HEK293T (cell line): ENCODE measurements around the gene KRTAP1-1.

Experiments
- ARNT ChIP-seq: fragments of 450-650 bp; IDR thresholded peaks from 2 replicates; pipeline ENCODE4 v1.6.1; 2017; ENCODE audit warnings: mild to moderate bottlenecking
- BHLHE40 ChIP-seq: fragments of 450-650 bp; IDR thresholded peaks from 2 replicates; pipeline ENCODE4 v1.6.1; 2016; ENCODE audit warnings: mild to moderate bottlenecking, moderate library complexity, borderline replicate concordance
- CTBP1 ChIP-seq: fragments of 450-650 bp; IDR thresholded peaks from 2 replicates; pipeline ENCODE4 v1.6.1; 2016; ENCODE audit warnings: borderline replicate concordance
- ELF4 ChIP-seq: fragments of 450-650 bp; IDR thresholded peaks from 2 replicates; pipeline ENCODE4 v1.6.1; 2017; ENCODE audit warnings: antibody characterized with exemption
- FOXA1 ChIP-seq: fragments of 450-650 bp; IDR thresholded peaks from 2 replicates; pipeline ENCODE4 v1.6.1; 2016; ENCODE audit warnings: mild to moderate bottlenecking
- FOXK2 ChIP-seq: fragments of 450-650 bp; IDR thresholded peaks from 2 replicates; pipeline ENCODE4 v1.6.1; 2016; ENCODE audit warnings: mild to moderate bottlenecking
- FOXM1 ChIP-seq: fragments of 450-650 bp; IDR thresholded peaks from 2 replicates; pipeline ENCODE4 v1.6.1; 2017; ENCODE audit warnings: mild to moderate bottlenecking, borderline replicate concordance
- HDGF ChIP-seq: fragments of 450-650 bp; IDR thresholded peaks from 2 replicates; pipeline ENCODE4 v1.6.1; 2017; ENCODE audit warnings: antibody characterized with exemption, borderline replicate concordance
- L3MBTL2 ChIP-seq: fragments of 450-650 bp; conservative IDR thresholded peaks from 2 replicates; pipeline ENCODE4 v1.6.1; 2016; ENCODE audit warnings: mild to moderate bottlenecking
- NFRKB ChIP-seq: fragments of 450-650 bp; IDR thresholded peaks from 2 replicates; pipeline ENCODE4 v1.6.1; 2016; ENCODE audit warnings: mild to moderate bottlenecking, moderate library complexity
- PKNOX1 ChIP-seq: fragments of 450-650 bp; IDR thresholded peaks from 2 replicates; pipeline ENCODE4 v1.6.1; 2016
- SP1 ChIP-seq: fragments of 450-650 bp; IDR thresholded peaks from 2 replicates; pipeline ENCODE4 v1.6.1; 2017
- TARDBP ChIP-seq: fragments of 450-650 bp; IDR thresholded peaks from 2 replicates; pipeline ENCODE4 v1.6.1; 2016
- ZNF384 ChIP-seq: fragments of 450-650 bp; IDR thresholded peaks from 2 replicates; pipeline ENCODE4 v1.6.1; 2016

- TF ChIP-seq BHLHE40 = no peak
- no peak for TF ChIP-seq TARDBP
- no peak for TF ChIP-seq FOXK2
- no peak for TF ChIP-seq L3MBTL2
- no peak for TF ChIP-seq FOXM1
- no peak for TF ChIP-seq PKNOX1
- TF ChIP-seq ARNT = no peak
- TF ChIP-seq HDGF = no peak
- TF ChIP-seq FOXA1 = no peak
- no peak for TF ChIP-seq ZNF384
- TF ChIP-seq SP1 = no peak
- TF ChIP-seq NFRKB = no peak
- TF ChIP-seq ELF4 = no peak
- TF ChIP-seq CTBP1 = no peak
These were observed 37.3 kb downstream of the KRTAP1-1 start for GRCh38 chr17:41003926-41004325.
